Astrocyte (in vitro differentiated cells and primary cell): ENCODE results near the gene DGKQ. TPM values are rescaled to one million over a fixed set of nuclear protein-coding genes. Genes with fewer than 3 reads are reported as not detected.

Experiments
- DNase-seq: peaks from one replicate; pipeline ENCODE4 v3.0.0-alpha.2; 2010; ENCODE audit warnings: low read depth
- FAIRE-seq: peaks from 2 replicates; lab custom pipeline; 2011; peaks lifted over from hg19 to GRCh38; lab: Jason Lieb, UNC
- H2AFZ ChIP-seq: 2 replicates; pipeline ENCODE4 v1.6.0; 2012; ENCODE audit warnings: low read depth, low read length, inconsistent platforms
- H3K27ac ChIP-seq: 2 replicates; pipeline ENCODE4 v1.5.1; 2011; ENCODE audit warnings: low read depth, low read length, inconsistent platforms
- H3K27me3 ChIP-seq: 2 replicates; pipeline ENCODE4 v1.6.0; 2011; ENCODE audit warnings: low read length, inconsistent platforms; ENCODE audit not compliant: insufficient read depth
- H3K36me3 ChIP-seq: 2 replicates; pipeline ENCODE4 v1.5.1; 2011; ENCODE audit warnings: low read length, inconsistent platforms; ENCODE audit not compliant: insufficient read depth
- H3K4me1 ChIP-seq: 2 replicates; pipeline ENCODE4 v1.5.1; 2011; ENCODE audit warnings: low read length, inconsistent platforms; ENCODE audit not compliant: insufficient read depth
- H3K4me2 ChIP-seq: 2 replicates; pipeline ENCODE4 v1.6.0; 2012; ENCODE audit warnings: low read length, inconsistent platforms
- H3K4me3 ChIP-seq: 2 replicates; pipeline ENCODE4 v1.5.1; 2011; ENCODE audit warnings: low read depth, mild to moderate bottlenecking, low read length, inconsistent platforms; ENCODE audit not compliant: insufficient read depth
- H3K79me2 ChIP-seq: 2 replicates; pipeline ENCODE4 v1.6.0; 2012; ENCODE audit warnings: mild to moderate bottlenecking, low read length, inconsistent platforms; ENCODE audit not compliant: insufficient read depth
- H3K9ac ChIP-seq: 2 replicates; pipeline ENCODE4 v1.6.0; 2012; ENCODE audit warnings: mild to moderate bottlenecking, low read length, inconsistent platforms
- H3K9me3 ChIP-seq: 2 replicates; pipeline ENCODE4 v1.5.1; 2012; ENCODE audit warnings: low read depth, mild to moderate bottlenecking, low read length, inconsistent platforms; ENCODE audit not compliant: insufficient read depth
- H4K20me1 ChIP-seq: 2 replicates; pipeline ENCODE4 v1.6.0; 2012; ENCODE audit warnings: low read length, inconsistent platforms; ENCODE audit not compliant: insufficient read depth
- H3K27ac Mint-ChIP-seq: one replicate; pipeline ENCODE4 v1.8.0; 2021; ENCODE audit warnings: mild to moderate bottlenecking, mixed read lengths; ENCODE audit not compliant: unreplicated experiment
- H3K27me3 Mint-ChIP-seq: one replicate; pipeline ENCODE4 v1.8.0; 2021; ENCODE audit warnings: low read depth, mixed read lengths; ENCODE audit not compliant: unreplicated experiment
- H3K36me3 Mint-ChIP-seq: one replicate; pipeline ENCODE4 v1.8.0; 2021; ENCODE audit warnings: low read depth, mixed read lengths; ENCODE audit not compliant: unreplicated experiment
- H3K4me1 Mint-ChIP-seq: one replicate; pipeline ENCODE4 v1.8.0; 2021; ENCODE audit warnings: low read depth, mixed read lengths; ENCODE audit not compliant: unreplicated experiment
- H3K4me3 Mint-ChIP-seq: one replicate; pipeline ENCODE4 v1.8.0; 2021; ENCODE audit warnings: mild to moderate bottlenecking, moderate library complexity, mixed read lengths; ENCODE audit not compliant: unreplicated experiment
- H3K9me3 Mint-ChIP-seq: one replicate; pipeline ENCODE4 v1.8.0; 2021; ENCODE audit warnings: mild to moderate bottlenecking, mixed read lengths; ENCODE audit not compliant: unreplicated experiment
- EZH2 ChIP-seq: IDR thresholded peaks from 2 replicates; pipeline ENCODE4 v1.6.1; 2012; ENCODE audit warnings: mild to moderate bottlenecking, low read length, inconsistent platforms; ENCODE audit not compliant: insufficient read depth
- total RNA-seq: library from RNA; stranded (reverse); gene quantifications from 2 replicates; pipeline ENCODE4 v1.2.1, GENCODE V29; 2021
- TF ChIP-seq, protein P1 (sequence below): IDR thresholded peaks from 2 replicates; pipeline ENCODE4 v1.5.1; 2011; ENCODE audit warnings: low read depth, mild to moderate bottlenecking, inconsistent platforms, low read length, moderate library complexity; ENCODE audit not compliant: insufficient read depth

The DGKQ gene
- total RNA-seq, 1 donor from 2014 or later, result 19.0 TPM

DNA sequence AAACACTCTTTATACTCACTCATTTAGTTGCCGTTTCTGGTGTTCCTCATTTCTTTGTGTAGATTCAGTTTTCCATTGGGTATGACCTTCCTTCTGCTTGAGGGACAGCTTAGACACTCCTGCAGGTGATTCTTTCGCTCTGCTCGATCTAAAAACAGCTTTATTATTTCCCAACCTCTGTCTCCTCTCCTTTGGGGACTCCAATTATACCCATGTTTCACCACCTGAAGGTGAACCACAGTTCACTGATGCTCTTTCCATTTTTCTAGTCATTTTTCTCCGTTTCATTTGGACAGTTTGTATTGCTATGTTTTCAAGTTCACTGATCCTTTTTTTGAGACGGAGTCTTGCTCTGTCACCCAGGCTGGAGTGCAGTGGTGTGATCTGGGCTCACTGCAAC, 33.5 kb upstream of the DGKQ start:
- TF ChIP-seq EZH2, result no peak
- TF ChIP-seq, protein P1, sequence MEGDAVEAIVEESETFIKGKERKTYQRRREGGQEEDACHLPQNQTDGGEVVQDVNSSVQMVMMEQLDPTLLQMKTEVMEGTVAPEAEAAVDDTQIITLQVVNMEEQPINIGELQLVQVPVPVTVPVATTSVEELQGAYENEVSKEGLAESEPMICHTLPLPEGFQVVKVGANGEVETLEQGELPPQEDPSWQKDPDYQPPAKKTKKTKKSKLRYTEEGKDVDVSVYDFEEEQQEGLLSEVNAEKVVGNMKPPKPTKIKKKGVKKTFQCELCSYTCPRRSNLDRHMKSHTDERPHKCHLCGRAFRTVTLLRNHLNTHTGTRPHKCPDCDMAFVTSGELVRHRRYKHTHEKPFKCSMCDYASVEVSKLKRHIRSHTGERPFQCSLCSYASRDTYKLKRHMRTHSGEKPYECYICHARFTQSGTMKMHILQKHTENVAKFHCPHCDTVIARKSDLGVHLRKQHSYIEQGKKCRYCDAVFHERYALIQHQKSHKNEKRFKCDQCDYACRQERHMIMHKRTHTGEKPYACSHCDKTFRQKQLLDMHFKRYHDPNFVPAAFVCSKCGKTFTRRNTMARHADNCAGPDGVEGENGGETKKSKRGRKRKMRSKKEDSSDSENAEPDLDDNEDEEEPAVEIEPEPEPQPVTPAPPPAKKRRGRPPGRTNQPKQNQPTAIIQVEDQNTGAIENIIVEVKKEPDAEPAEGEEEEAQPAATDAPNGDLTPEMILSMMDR, result no peak
- H3K27me3 Mint-ChIP-seq, result peaks cover 38% of the 10 kb centered on the region
- H3K4me1 Mint-ChIP-seq, result peaks cover 2% of the 10 kb centered on the region
- H2AFZ ChIP-seq, result no peak overlapping the region
- H3K79me2 ChIP-seq, result no peaks in the 10 kb centered on the region
- peaks cover 4% of the 10 kb centered on the region for H3K36me3 Mint-ChIP-seq
- peaks cover 25% of the 10 kb centered on the region for H3K27me3 ChIP-seq
- H3K27ac Mint-ChIP-seq, result no peak overlapping the region
- H3K9me3 Mint-ChIP-seq, result peaks cover 8% of the 10 kb centered on the region
- H3K27ac ChIP-seq, result no peak overlapping the region
- H3K4me3 Mint-ChIP-seq, result no peak overlapping the region
- DNase-seq (no peak), FAIRE-seq (no peak)
- H3K4me2 ChIP-seq, result no peak overlapping the region
- peaks cover 15% of the 10 kb centered on the region for H3K4me1 ChIP-seq
- no peak overlapping the region for H3K4me3 ChIP-seq
- H4K20me1 ChIP-seq, result no peaks in the 10 kb centered on the region
- H3K9ac ChIP-seq, result no peak overlapping the region
- no peaks in the 10 kb centered on the region for H3K36me3 ChIP-seq
- H3K9me3 ChIP-seq, result no peaks in the 10 kb centered on the region

DNA sequence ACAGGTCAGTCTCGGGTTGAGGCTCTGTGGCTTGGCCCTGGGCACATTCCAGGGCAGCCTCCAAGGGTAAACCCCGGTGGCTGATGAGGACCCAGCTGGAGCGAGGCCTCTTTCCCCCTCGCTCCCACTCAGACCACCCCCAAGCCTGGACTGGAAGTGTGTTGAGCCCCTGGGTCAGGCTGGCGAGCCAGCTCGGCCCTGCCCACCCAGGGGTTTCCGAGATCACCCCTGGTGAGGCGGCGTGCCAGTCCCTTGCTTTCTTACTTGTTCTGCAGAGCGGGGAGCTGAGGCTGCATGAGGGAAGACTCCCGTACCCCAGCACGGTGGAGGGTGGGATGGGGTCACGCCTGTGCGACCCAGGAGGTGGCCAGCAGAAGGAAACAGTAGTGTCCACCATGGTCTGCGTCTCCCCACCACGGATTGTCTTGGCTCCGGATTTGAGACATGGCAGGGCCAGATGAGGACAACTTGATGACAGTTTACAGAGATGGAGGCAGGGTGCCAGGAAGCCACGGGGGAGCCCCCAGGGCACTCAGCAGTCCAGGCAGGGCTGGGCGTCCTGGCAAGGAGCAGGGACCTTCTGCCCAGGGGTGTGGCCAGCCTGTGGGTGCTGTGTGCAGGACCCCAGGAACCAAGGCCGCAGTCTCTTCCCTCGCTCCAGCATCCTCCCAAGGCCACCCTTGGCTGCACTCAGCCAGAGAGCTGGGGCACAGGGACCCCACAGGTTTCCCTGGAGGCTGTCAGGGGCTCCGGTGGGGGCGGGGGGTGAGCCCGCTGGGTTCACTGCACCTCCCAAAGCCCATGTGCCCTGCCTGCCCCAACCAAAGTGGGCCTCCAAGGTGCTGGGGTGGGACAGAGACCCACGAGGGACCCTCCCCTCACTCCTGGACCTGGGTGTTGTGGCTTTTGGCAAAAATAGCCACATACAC, 31.5 kb upstream of the DGKQ start:
- H3K4me1 Mint-ChIP-seq, result peaks cover 2% of the 10 kb centered on the region
- Histone ChIP-seq H3K36me3 (no peaks in the 10 kb centered on the region), H3K9ac (no peak overlapping the region), H3K27ac (no peak overlapping the region), H2AFZ (no peak overlapping the region), H3K4me1 (peaks cover 4% of the 10 kb centered on the region), H3K4me3 (no peak overlapping the region), H4K20me1 (no peaks in the 10 kb centered on the region), H3K4me2 (no peak overlapping the region), H3K79me2 (no peaks in the 10 kb centered on the region), H3K9me3 (no peaks in the 10 kb centered on the region), H3K27me3 (peaks cover 33% of the 10 kb centered on the region)
- no peak for TF ChIP-seq EZH2
- TF ChIP-seq, protein P1, result no peak
- no peak for FAIRE-seq
- no peak overlapping the region for H3K27ac Mint-ChIP-seq
- DNase-seq, result no peak
- peaks cover 45% of the 10 kb centered on the region for H3K27me3 Mint-ChIP-seq
- peaks cover 4% of the 10 kb centered on the region for H3K36me3 Mint-ChIP-seq
- no peak overlapping the region for H3K4me3 Mint-ChIP-seq
- peaks cover 8% of the 10 kb centered on the region for H3K9me3 Mint-ChIP-seq

DNA sequence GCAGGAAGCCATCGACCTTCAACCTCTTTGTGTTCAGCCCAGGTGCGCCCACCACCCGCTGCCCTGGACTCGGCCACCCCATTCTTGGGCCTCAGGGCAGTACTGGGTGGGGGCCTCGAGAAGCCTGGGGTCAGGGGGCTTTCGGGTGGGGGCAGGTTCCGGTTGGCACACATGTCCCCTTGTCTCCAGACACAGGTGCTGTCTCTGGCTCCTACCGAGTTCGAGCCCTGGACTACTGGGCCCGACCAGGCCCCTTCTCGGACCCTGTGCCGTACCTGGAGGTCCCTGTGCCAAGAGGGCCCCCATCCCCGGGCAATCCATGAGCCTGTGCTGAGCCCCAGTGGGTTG, 30.7 kb upstream of the DGKQ start:
- peaks cover 2% of the 10 kb centered on the region for H3K4me1 Mint-ChIP-seq
- Histone ChIP-seq H3K4me2 (no peak overlapping the region), H3K9me3 (no peaks in the 10 kb centered on the region), H3K4me3 (no peak overlapping the region), H4K20me1 (no peaks in the 10 kb centered on the region), H3K36me3 (no peaks in the 10 kb centered on the region), H3K9ac (no peak overlapping the region), H3K27ac (no peak overlapping the region), H3K79me2 (no peaks in the 10 kb centered on the region), H3K4me1 (peaks cover 2% of the 10 kb centered on the region), H2AFZ (no peak overlapping the region), H3K27me3 (peaks cover 33% of the 10 kb centered on the region)
- H3K9me3 Mint-ChIP-seq, result peaks cover 8% of the 10 kb centered on the region
- H3K36me3 Mint-ChIP-seq, result peaks cover 6% of the 10 kb centered on the region
- DNase-seq, result no peak
- no peak overlapping the region for H3K4me3 Mint-ChIP-seq
- H3K27ac Mint-ChIP-seq, result no peak overlapping the region
- TF ChIP-seq EZH2, result no peak
- TF ChIP-seq, protein P1, result no peak
- H3K27me3 Mint-ChIP-seq, result peaks cover 47% of the 10 kb centered on the region
- FAIRE-seq, result no peak
